ENCODE data around the gene LRRC32. TPM values are rescaled to one million over a fixed set of nuclear protein-coding genes. Genes with fewer than 3 reads are reported as not detected.

The LRRC32 gene
- total and polyA plus RNA-seq, 10 of the 15 experiments (the other 5 are each of a cell fraction or from before 2014, with no cell fraction given) = 0.56 to 20.8 (median 7.4) TPM

DNA sequence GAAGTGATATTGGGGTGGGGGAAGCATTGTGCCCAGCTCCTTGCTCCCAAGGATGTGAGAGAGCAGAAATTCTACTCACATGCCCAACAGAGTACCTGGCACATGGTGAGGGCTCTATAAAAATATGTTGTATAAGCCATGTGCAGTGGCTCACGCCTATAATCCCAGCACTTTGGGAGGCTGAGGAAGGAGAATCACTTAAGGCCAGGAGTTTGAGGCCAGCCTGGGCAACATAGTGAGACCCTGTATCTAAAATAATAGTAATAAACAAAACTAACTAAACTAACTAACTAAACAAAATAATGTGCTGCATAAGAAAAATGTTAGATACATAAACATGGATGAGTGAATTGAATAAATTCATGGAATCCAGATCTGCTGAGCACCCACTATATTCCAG, 33.2 kb upstream of the LRRC32 start:
- intact Hi-C loops (cut with micrococcal nuclease; ENCODE audit: unreplicated experiment) (no loop called here), in situ Hi-C loops (cut with MboI) (no loop called here)
- no TSS peak for BruUV-seq (replicated peaks)
- ChIA-PET CTCF (interaction anchor here (0.6 to 1.4 kb wide), 2 partner anchors 95 to 927 kb away, joined by 3 read pairs; no protein-coding TSS in a partner anchor), RAD21 (ENCODE audit: unreplicated experiment) (no interaction called here), SMC1A (ENCODE audit: uncharacterized antibody, unreplicated experiment) (interaction anchor here (1.4 kb wide), 1 partner anchor 20 kb away, joined by 3 read pairs; no protein-coding TSS in a partner anchor), POLR2A (no interaction called here)
- FAIRE-seq (no peak), DNase-seq (ENCODE audit: low read depth, low spot score) (no peak), ATAC-seq (no peak)
- TF ChIP-seq KAT2A (conservative IDR thresholded peaks at IDR 0.05; ENCODE audit: control insufficient read depth, low read depth, low read length) (no peak), NFIC (IDR thresholded peaks at IDR 0.05; ENCODE audit: low read depth, low read length) (no peak), MTA2 (IDR thresholded peaks at IDR 0.05; ENCODE audit: low read depth) (no peak), SMAD1 (IDR thresholded peaks at IDR 0.05; ENCODE audit: low read depth, partially characterized antibody) (no peak), SMARCA5 (IDR thresholded peaks at IDR 0.05) (no peak), SMAD5 (IDR thresholded peaks at IDR 0.05; ENCODE audit: low read depth) (no peak), SREBF2 (IDR thresholded peaks at IDR 0.05; ENCODE audit: low read length) (no peak), TBL1XR1 (IDR thresholded peaks at IDR 0.05; ENCODE audit: low read depth, low read length) (no peak)
- H2AFZ ChIP-seq (ENCODE audit: control insufficient read depth, low read depth, low read length) = no peak overlapping the region
- 20% methylated on average over 1 of the region's 1 CpG for WGBS (ENCODE audit: insufficient coverage, insufficient replicate concordance, low lambda C conversion rate, missing lambda C conversion rate)
- no peak overlapping the region for H3K4me2 ChIP-seq (ENCODE audit: control insufficient read depth, insufficient read depth)
- H3K4me1 ChIP-seq (ENCODE audit: control insufficient read depth, insufficient read depth, low read length) = no peaks in the 10 kb centered on the region
- H3K27ac ChIP-seq (ENCODE audit: control insufficient read depth, insufficient read depth) = no peak overlapping the region
- no peaks in the 10 kb centered on the region for H3K36me3 ChIP-seq (ENCODE audit: control insufficient read depth in 2 of 2, insufficient read depth in 2 of 2, low read length in 1 of 2)
- no peak overlapping the region for H3K9ac ChIP-seq (ENCODE audit: control insufficient read depth, insufficient read depth, low read length)
- no peaks in the 10 kb centered on the region for H3K9me3 ChIP-seq (replicated peaks; ENCODE audit: control insufficient read depth, insufficient read depth, low read length)
- H3K27me3 ChIP-seq (replicated peaks in 1 of 2; ENCODE audit: control insufficient read depth in 2 of 2, insufficient read depth in 2 of 2, low read length in 1 of 2) = no peaks in the 10 kb centered on the region
- no peaks in the 10 kb centered on the region for H3K79me2 ChIP-seq (ENCODE audit: control insufficient read depth, insufficient read depth, low read length)
- H4K20me1 ChIP-seq (ENCODE audit: control insufficient read depth, insufficient read depth) = no peaks in the 10 kb centered on the region
- no peak overlapping the region for H3K4me3 ChIP-seq
